ENCODE data around the gene IHH.

The IHH gene

DNA sequence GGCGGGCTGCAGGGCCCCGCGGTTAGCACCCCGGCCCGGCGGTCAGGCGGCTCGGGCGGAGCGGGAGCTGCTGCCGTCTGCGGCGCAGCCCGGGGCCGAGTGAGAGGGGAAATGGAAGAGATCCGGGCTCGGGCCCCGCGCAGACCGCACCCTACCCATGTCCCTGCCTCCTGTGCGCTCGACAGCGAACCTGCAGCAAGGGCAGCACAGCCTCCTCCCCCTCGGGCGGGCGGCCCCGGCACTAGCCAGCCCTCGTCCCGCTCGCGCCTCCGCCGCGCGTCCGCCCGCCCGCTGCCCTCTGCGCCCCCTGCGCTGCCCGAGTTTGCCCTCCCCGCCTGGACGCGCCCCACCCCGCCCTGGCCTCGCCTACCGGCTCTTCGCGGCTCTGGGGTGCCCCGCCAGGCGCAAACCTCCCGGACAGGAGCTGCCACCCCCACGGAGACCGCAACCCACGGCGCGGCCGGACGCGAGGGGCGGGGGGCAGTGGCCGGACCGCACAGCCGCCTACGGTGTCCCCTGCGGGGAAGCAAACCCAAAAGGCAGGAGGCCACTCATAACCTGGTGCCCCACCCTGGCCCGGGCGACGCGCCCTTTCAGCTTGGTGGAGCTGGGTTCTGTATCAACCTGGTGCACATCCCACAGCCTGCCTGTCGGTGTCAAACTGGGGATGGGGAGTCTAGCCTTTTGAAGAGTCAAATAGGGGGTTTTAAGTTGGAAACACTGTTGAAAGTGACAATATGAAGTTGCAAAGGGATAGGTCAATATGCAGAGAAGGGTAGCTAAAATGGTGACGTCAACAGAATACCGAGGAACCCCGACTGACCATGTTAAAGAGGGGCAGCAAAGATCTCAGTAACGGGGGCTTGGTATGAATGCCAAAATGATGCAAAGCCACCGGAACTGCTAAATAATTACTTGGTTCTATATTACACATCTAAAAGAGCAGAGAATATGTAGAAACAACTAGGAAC, at the start of gene IHH:
Gene IHH, minus strand, starts transcription at position 101 of the 971 bp plus-strand sequence. CDS start 454 bp downstream, outside the sequence.
- no peak for DNase-seq

DNA sequence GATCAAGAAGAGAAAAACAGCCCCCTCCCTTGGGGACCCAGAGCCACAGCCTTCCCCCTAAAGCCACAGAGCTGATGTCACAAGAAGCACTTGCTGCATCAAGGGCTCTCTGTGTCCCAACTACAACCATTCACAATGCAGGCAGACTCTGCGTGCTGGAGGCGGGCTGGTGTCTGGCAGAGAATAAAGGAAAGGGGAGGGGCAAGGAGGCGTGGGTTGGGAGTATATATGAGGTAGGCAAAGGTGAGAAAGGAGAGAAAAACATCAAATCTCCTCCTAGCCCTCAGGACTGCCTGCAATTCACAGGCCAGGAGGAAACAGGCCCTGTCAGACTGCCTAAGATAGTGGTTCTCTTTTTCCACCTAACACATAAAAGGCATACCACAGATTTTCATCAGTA, 48.8 kb upstream of the IHH start:
- no peak for DNase-seq

DNA sequence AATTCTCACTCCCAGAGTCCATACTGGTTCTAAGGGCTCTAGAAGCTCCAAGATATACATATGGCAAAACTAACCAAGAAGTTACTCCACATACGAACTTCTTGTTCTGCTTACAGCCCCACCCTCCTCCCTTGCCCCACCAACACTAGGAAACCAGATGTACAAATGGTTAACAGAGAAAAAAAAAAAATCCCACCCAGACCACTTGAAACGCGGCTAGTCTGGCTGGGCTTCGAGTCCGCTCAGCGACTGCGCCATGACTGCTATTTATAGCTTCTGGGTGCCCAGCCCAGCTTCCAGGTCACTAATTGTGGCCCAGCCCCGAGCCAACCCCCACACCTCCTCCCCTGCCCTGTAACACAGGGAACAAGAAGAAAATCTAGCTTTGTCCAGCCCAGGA, 47.0 kb upstream of the IHH start:
- DNase-seq: no peak

DNA sequence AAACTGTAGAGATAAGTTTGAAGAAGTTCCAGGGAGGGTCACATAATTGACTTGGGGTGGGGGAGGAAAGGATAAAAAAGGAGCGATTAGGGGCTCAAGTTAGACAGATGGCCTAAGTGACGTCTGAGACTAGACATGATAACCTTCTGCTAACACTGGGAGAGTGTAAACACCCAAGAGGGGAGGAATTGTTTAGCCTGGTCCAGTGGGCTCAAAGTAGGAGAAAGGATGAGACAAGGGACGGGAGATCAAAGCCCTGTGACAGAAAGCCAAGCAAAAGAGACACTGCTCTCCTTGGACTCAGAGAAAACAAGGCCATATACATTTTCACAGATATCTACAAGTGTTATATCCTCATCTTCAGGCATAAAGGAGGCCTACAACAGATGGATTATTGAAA, 45.5 kb upstream of the IHH start:
- no peak for DNase-seq

- no peak for DNase-seq
These were observed 43.6 kb upstream of the IHH start for GRCh38 chr2:219104107-219105035.

GRCh38 chr2:219099329-219099728, 38.6 kb upstream of the IHH start:
- DNase-seq: no peak

DNA sequence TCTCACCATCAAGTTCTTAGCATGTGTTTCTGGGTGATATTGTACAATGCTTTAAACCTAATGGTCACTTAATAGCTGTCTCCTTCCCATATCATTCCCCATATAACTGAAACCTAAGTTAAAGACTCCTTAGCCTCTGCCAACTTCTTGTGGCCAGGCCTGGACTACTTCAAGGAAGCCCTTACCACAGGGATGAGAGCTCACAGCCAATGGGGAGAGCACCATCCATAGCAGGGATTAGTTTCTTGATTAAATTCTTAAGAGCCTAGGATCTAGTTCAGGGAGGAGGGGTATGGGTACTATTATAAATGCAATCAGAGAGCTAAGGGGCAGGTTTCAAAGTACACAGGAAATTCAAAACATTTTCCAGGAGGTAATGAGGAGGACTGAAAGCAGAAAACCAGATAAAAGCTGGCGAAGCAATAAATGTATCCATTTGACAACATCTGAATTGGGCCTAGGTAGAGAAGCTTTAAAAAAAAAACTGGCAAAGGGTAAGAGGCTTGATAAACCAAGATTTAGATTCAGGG, 34.8 kb upstream of the IHH start:
- DNase-seq: no peak

DNA sequence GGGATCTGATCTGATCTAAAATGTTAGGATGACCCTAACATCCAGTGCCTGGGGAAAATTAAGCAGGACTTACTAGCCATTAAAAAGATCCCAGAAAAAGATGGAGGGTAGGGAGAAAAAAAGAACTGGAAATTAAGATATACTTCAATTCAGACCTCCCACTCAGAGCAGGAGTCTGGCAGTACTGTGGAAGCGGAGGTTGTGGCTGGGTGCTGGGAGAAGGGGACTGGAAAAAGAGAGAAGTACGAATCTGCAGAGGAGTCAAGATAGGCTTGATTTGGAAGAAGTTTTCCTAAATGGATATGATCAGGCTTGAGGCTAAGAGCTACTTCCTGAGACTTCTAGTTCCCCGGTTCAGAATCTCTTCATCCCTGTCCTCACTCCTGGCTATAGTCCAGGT, 33.5 kb upstream of the IHH start:
- no peak for DNase-seq

DNA sequence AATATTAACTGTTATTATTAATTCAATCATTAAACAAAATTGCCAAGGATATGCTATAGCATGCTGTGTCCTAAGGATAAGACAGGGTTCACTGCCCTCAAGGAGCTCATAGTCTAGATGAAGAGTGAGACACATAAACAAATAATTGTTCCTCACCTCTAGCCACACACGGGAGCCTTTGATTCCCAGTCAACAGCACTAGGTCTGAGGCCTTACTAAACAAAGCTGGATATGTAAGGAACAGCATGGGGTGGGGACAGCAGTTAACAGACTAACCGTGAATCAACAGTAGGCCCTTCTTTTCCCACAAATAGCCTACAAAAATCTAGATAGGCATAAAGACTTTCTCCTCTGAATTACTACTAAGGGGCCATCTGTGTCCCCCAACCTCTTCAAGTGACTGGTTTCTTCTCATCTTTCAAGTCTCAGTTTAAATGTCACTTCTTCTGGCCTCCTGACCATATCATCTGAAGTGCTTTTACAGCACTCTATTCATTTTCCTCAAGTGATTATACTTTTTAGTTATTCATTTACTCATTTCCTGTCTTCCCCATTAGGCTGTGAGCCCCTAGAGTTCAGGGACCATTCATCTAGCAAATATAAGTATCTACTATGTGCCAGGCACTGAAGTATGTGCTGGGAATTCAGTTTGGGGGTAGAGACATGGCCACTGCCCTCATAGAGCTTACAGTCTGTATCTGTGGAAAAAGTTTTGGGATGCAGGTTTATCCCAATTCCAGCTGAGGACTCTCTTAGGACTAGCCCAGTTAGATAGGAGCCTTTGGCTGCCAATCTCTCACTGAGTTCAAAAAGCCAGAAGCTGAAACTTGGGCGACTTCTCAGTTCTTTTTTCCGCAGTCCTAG, 29.9 kb upstream of the IHH start:
- DNase-seq: no peak

DNA sequence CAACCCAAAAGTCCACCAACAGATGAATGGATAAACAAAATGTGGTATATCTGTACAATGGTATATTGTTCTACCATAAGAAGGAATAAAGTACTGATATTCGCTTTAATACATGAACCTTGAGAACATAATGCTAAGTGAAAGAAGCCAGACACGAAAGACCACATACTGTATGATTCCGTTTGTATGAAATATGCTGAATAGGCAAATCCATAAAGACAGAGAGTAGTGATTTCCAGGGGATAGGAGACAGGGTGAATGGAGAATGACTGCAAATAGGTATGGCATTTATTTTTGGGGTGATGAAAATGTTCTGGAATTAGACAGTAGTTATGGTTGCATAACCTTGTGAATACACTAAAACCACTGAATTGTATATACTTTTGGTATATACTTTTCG, 28.6 kb upstream of the IHH start:
- DNase-seq: no peak

GRCh38 chr2:219087848-219088247, 27.1 kb upstream of the IHH start:
- no peak for DNase-seq

DNA sequence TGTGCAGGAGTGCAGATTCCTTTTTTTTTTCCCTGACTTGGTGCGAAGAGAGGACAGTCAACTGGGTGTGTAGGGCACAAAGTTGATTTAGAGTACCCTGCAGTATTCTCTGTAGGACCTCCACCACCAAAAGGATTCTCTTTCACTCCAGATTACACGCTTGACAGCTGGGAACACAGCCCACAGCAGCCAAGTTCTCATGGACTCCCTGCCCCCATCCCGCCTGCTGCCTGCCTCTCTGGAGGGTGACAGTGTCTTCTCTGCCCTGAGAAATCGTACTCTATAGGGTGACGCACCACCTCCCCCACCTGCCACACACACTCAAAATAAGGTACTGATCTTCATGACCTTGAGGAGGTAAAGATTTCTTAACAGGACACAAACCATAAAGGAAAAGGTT, 26.6 kb upstream of the IHH start:
- no peak for DNase-seq

GRCh38 chr2:219086196-219086595, 25.5 kb upstream of the IHH start:
- DNase-seq: no peak

DNA sequence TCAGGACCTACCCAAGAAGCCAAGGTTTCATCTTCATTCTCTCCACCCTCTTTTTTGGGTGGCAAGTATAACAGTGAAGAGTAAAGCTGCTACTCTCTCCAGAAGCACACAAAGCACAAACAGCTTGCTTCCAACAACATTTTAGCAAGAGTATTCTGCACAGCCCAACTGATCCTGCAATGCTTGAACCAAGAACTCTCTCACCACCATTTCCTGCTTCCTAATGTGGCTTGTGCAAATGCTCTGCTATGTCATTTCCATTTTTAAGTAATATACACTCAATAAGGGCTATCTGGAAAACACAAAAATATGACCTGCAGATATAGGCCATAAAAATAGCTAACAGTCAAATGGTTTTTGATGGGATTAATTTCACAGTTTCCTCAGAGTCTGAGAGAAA, 24.1 kb upstream of the IHH start:
- no peak for DNase-seq

DNA sequence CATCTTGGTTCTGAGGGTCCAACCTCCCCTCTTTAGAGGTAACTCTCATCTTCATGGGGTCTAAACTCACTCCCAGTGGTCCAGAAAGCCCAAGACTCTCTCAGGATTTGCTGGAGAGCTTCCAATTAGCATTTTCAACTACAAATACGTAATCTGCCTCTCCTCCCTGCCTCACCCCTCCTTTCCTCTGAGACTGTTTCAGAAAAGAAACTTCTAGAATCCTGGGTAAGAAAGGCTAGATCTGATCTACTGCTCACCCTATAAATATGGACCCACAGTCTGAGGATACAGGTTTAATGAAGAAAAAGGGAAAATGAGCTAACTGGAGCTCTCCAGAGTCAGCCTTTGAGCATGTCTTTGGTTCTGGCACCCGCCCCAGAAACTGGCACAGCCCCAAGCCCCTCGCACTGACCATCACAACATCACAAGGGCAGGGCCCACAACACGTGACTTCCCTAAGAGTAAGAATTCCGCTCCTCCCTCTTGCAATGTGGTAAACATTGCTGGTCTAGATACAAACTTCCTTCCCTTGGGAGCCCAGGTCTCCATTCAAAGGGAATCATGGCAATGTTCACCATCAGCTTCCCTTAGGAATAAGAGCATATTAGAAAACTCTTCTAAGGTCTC, 21.7 kb upstream of the IHH start:
- no peak for DNase-seq

- DNase-seq: no peak
These were observed 21.1 kb upstream of the IHH start for GRCh38 chr2:219081701-219082331.

DNA sequence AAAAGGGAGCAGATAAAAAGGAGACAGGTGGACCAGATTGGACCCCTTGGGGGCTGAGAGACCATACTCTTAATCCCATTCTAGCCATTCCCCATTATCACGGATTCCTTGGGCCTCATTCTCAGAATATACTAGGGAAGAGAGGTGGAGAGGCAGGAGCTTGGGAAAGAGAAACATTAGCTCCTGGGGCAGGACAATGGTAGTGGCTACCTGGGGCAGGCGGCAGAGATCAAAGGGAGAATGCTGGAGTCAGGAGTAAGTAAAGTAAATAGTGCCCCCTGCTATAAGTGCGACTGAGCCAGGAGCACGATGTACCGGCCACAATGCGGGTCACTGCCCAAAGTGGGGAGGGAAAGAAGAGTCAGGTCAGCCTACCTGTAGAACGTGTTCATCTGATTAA, 20.4 kb upstream of the IHH start:
- no peak for DNase-seq

GRCh38 chr2:219079417-219079816, 18.7 kb upstream of the IHH start:
- no peak for DNase-seq

- no peak for DNase-seq
These were observed 18.2 kb upstream of the IHH start for GRCh38 chr2:219078951-219079350.

DNA sequence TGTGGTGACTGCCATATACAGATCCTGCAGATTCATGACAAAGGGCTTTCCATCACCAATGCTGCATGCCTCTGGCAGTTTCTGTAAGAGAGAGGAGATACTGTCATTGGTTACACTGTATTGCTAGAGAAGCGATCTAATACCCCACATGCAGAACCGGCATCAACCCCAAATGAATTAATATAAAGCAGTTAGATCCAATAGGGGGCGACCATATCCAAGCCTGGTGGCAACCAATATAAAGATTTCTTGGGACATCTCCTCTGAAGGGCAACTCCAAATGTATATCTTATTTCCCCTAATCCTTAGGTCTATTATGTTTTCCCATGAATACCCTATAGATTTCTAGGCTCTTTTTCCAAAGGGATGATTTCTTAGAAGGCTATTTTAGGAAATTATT, 17.4 kb upstream of the IHH start:
- DNase-seq: no peak

DNA sequence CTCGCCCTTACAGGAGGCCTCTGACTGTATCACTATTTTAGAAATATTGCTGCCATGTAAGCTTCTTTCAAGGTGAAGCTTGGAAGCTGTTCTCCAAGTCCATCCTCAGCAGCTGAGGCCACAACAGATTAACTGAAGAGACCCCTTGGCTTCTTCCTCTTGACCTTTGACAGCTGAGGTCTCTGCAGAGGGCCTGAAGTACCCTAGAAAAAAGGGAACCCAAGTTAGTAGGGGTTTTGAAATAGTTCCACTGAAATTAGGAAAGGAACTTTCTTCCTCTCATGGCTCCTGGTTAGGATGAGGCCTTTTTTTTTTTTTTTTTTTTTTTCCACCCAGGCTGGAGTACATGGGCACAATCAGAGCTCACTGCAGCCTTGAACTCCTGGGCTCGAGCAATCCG, 15.5 kb upstream of the IHH start:
- no peak for DNase-seq
